Measurements from ENCODE around the gene RBM46.

The RBM46 gene, protein sequence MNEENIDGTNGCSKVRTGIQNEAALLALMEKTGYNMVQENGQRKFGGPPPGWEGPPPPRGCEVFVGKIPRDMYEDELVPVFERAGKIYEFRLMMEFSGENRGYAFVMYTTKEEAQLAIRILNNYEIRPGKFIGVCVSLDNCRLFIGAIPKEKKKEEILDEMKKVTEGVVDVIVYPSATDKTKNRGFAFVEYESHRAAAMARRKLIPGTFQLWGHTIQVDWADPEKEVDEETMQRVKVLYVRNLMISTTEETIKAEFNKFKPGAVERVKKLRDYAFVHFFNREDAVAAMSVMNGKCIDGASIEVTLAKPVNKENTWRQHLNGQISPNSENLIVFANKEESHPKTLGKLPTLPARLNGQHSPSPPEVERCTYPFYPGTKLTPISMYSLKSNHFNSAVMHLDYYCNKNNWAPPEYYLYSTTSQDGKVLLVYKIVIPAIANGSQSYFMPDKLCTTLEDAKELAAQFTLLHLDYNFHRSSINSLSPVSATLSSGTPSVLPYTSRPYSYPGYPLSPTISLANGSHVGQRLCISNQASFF

GRCh38 chr4:154781126-154781982, at the start of gene RBM46:
RBM46 (plus strand) TSS chr4:154781272; CDS start chr4:154796753, 15,481 bp downstream.
- DNase-seq (ENCODE audit: insufficient read length, low spot score) (no peak), FAIRE-seq (no peak)

GRCh38 chr4:154731756-154732155, 49.3 kb upstream of the RBM46 start:
- DNase-seq (ENCODE audit: insufficient read length, low spot score): no peak
- FAIRE-seq: no peak

- no peak for FAIRE-seq
These were observed 48.4 kb upstream of the RBM46 start for GRCh38 chr4:154732669-154733068.

DNA sequence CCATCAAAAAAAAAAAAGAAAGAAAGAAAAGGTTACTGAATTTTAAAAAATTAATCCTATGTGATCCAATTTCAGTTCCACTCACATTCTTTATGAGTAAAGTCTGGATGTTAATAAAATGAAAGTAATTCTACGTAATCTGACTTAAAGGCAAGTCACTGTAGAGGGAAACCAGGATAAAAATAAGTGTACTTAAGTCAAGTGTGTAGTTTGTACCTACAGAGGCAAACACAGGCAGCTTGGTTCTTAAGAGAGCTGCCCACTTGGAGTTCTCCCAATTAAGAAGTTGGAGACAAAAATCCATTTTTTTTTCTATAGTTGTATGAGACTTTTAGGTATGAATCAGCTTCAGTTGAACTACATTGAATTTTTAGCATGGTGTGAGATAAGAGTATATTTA, 44.3 kb upstream of the RBM46 start:
- DNase-seq (ENCODE audit: insufficient read length, low spot score) (no peak), FAIRE-seq (no peak)

More at GRCh38 chr4:154732669-154733068, 48.4 kb upstream of the RBM46 start:
- no peak for DNase-seq (ENCODE audit: insufficient read length, low spot score)

DNA sequence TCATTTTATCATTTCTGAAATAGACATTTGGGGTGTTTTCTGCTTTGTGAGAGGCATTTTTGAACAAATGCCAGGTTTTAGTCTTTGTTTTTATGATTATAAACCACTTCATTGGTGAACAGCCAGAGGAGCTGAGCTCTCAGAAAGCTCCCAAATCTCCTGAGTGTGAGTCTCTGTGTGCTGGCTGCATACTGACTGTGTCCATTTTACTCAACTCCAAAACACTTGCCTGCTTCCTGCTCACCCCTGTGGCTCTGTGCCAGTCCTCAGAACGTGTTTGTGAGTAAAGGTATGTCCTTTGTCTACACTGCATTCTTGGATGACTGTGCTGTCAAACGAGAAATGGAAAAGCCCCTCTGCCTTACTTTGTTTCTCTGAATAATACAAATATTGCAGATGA, 42.6 kb upstream of the RBM46 start:
- FAIRE-seq (no peak), DNase-seq (ENCODE audit: insufficient read length, low spot score) (no peak)

DNA sequence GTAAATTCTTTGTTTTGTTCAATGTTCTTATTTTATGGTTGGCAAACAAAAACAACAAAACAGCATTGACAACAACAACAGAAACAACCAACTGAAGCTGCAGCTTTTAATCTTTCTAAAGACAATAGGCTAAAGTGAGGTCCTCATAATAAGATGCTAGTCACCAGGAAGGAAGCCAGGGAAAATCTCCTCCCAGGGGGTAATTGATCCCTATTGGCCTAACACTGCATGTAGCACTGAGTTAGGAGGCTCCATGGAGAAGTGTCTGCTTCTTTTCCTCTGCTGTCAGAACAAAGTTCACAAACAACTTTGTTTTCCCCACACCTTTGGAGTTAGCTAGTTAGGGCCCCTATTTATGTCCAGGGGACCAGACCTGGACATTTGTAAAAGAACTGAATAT, 42.0 kb upstream of the RBM46 start:
- FAIRE-seq: no peak
- no peak for DNase-seq (ENCODE audit: insufficient read length, low spot score)

DNA sequence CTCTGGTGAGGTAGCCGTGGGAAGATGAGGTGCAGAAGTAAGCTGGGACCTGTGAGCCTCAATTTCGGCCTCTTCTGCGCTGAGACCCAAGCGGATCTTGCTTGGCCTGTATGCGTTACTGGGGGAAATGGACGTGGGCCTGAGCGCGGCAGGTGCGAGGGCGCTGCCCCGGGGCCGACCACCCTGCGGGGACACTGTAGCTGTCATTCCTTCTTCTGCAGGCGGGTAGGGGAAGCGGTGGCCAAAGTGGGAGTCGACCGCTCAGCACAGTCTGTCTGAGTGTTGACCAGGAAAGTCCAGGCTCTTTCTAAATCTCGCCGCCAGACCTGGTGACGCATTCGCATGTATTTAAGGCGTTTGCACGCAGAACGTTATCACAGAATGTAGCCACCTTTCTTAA, 40.6 kb upstream of the RBM46 start:
- DNase-seq (ENCODE audit: insufficient read length, low spot score) (no peak), FAIRE-seq (no peak)

DNA sequence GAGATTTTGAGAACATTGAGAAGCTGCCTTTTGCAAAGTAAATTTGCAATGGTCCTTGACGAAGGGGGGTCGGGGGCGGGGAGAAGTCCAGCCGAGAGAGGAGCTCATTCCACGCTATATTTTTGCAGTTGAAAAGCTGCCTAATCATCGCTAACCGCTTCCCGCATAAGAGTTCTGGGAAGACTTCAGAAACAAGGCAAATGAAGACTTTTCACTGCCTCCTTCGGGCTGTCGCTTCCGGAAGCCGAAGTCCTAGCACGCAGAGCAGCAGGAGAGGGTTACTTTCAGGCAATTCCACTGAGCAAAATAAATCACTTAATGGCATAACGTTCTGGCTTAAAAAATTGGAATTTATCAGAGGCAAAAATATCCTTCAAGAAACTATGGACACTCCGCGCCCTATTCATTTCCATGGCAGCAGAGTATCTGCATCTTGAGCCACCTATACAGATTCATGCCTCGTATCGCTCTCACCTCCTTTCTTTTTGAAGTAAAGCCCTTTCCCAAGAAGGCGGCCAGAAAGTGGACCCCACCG, 39.9 kb upstream of the RBM46 start:
- no peak for FAIRE-seq

DNA sequence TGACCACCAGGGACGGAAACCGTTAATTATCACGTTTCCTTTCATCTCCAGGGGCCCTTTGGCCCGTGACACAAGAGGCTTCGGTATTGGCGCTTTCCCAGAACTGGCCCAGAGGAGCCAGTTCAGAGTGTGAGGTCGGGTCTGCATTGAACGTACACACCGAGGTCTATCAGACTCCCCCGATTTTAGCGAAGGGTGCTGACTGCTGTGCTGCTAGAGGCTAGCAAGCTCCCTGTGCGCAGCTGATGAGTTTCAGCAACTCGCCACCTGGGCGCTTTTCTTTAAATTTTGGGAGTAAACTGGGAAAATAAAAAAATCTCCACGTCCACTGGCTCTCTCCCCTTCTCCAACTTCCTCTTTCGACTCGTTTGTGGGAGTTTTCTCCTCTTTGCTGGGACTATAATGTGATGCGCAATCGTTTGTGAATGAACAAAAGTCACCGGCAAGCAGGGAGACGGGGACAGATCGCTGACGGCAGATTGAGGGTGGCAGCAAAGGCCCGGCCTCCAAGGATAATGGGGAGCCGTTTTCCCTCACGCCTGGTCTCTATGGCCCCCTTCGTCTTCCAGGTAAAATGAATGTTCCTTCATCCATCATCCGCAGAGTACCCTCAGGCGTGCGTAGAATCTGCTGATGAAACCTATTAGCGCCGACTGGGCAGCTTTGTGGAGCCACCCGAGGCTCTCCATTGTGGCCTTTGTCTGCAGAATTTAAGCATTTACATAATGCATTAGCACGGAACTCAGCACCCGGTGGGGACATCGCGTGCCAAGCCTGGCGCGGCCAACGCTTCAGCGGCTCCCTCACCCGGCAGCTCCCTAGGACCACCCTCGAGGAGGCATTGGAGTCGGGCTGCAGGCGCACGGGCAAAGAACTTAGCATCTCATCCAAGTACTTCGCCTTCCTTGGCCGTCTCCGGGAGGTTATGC, 38.9 kb upstream of the RBM46 start:
- DNase-seq (ENCODE audit: insufficient read length, low spot score): no peak
- no peak for FAIRE-seq

More for the DNA sequence above, 39.9 kb upstream of the RBM46 start:
- no peak for DNase-seq (ENCODE audit: insufficient read length, low spot score)

DNA sequence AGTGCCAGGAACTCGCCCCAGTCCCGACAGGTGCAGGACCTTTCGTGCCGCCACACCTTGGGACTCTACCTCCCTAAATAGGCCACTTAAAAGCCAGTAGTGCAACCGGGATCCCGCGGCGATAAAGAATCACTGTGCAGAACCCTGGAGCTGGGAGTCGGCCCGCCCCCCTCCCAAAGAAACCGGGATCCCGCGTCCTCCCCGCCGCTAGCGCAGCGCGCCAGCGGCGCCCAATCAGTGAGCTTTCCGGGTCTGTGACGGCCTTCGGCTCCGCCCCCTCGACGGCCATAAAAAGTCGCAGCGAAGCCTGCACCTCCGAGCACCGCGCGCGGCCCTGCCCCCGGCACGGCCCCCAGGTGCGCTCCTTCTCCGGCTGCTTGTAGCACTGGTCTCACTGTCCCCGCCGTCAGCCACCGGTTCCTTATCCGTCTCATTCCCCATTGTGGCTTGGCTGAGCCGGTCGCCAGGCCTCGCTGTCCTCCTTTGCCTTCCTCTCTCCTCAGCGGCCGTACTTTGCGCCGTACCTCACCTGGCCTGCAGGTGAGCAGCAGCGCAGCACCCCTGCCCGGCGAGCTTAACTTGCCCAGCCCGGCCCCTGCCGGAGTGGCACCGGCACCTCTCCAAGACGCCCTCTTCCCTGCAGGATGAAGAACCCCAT, 37.3 kb upstream of the RBM46 start, which contains the start of gene LRAT:
LRAT (plus strand) TSS at position 318 of the 658 bp plus-strand sequence; CDS start at position 645, 327 bp downstream.
- FAIRE-seq: no peak
- peak; percentile 10 for DNase-seq (ENCODE audit: insufficient read length, low spot score)

GRCh38 chr4:154744341-154744926, 36.6 kb upstream of the RBM46 start:
- DNase-seq (ENCODE audit: insufficient read length, low spot score): no peak

GRCh38 chr4:154757713-154758112, 23.4 kb upstream of the RBM46 start:
- FAIRE-seq: no peak
- DNase-seq (ENCODE audit: insufficient read length, low spot score): no peak

More at GRCh38 chr4:154744341-154744926, 36.6 kb upstream of the RBM46 start:
- no peak for FAIRE-seq

DNA sequence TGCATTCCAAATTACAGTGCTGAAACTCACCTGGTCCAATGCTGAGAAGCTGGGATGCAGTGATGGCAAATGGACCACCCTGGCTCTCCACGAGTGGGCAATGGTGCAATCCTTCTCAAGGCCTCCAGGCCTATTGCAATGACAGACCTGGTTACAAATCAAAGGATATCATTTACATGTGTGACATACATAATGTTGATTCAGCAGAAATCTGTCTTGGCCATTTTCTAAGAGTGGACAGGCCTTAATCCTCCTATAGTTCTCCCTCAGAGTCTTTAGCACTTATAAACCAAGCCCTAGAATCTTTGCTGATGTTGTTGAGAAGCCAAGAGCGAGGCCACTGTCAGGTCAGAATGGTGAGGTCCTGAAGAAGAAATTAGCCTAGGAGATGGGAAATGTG, 20.2 kb upstream of the RBM46 start:
- DNase-seq (ENCODE audit: insufficient read length, low spot score) (no peak), FAIRE-seq (no peak)

- FAIRE-seq (no peak), DNase-seq (ENCODE audit: insufficient read length, low spot score) (no peak)
These were observed 2.8 kb upstream of the RBM46 start for GRCh38 chr4:154778264-154778663.

DNA sequence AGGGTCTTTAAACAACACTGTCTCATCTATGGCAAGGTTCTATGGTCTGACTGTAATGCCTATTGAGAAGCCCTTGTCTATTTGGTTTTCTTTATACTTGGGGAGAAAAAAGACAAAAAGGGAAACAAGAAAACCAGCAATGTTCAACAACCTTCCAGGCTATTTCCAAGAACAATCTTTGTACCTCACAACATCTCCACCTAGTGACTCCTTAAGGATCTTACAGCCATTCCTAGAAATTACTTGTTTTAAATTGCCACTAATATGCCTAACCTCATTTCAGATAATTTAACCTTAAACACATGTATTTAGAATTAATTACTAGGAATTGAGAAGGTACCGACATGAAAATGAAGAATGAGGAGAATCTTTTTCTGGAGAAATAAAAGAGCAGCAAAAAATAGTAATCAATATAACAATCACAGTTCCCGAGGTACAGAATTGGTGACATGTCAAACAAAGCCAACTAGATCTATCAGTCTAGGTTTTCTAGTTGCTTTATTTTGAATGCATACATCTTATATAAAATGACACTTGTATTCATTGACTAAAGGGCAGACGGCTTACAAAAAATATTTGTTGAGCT, 1.6 kb upstream of the RBM46 start:
- DNase-seq (ENCODE audit: insufficient read length, low spot score) (peak; percentile 7), FAIRE-seq (no peak)

GRCh38 chr4:154781983-154782293, 866 bp downstream of the RBM46 start:
- FAIRE-seq: no peak
- no peak for DNase-seq (ENCODE audit: insufficient read length, low spot score)

DNA sequence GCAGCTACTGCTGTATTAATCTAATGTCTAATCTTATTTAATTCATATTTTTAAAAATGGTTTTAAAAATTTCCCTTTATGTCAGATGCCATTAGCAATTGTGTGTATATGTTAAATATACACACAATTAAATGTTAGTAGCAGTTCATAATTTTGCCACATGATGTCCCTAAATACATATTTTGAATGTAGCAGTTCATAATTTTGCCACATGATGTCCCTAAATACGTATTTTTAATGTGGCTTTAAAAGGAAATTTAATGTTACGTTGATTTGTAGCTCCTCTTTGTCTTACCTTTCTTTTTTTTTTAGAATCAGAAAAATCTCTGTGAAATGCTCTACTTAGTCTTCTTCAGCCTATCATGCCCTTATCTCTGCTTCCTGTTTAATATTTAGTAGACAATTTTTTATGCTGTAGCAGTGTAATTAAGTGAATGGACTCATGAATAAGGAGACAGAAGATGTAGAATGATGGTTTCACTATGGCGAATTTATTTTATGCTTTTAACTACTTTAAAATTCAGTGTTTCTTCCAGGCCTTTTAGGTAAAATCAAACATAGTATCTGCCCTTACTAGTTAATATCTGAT, 26.1 kb downstream of the RBM46 start:
- no peak for FAIRE-seq
- DNase-seq (ENCODE audit: insufficient read length, low spot score): peak; percentile 3

DNA sequence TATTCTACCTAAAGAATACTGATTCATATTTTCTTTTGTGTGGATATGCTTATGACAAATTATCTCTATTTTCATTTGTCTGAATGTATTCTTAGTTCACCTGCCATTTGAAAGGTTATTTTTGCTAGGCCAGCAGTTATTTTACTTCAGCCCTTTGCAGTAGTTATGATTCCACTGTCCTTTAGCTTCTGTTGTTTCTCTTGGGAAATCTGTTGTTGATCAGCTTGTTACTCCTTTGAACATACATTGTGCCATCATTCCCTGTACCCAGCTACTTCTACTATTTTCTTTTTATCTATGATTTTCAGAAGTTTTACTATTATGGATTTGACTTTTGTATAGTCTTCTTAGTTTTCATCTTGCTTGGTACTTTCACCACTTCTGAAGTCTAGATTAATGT, 37.2 kb downstream of the RBM46 start:
- FAIRE-seq: no peak
- DNase-seq (ENCODE audit: insufficient read length, low spot score): no peak
